MG63 (cell line): ENCODE data around the gene MPL. TPM values are rescaled to one million over a fixed set of nuclear protein-coding genes. Genes with fewer than 3 reads are reported as not detected.

Experiments used
- total RNA-seq: library from RNA; depleted of rRNA; stranded (reverse); fragments of >200 nt; shearing (Covaris generic); gene quantifications from 2 replicates; pipeline ENCODE4 v1.2.3, GENCODE V29; 2014; ENCODE audit warnings: low replicate concordance; rRNA removed

Gene MPL
- total RNA-seq, 1 experiment from 2014 or later, result not detected

Other genes with a start within 250 kb of the MPL start
- gene EBNA1BP2, start 165.5 kb upstream of the MPL start, total RNA-seq, result 339 and 360 TPM in 2 replicates
- 0.56 and 1.5 TPM in 2 replicates for gene CFAP57, start 165.5 kb upstream of the MPL start, total RNA-seq
- gene TMEM125, start 67.8 kb upstream of the MPL start, total RNA-seq, result not detected in 2 replicates
- not detected in 2 replicates for gene C1orf210, start 52.2 kb upstream of the MPL start, total RNA-seq
- gene TIE1, start 36.8 kb upstream of the MPL start, total RNA-seq, result 0.20 TPM in 1 of 2 replicates, not detected in the other
- gene CDC20, start 21.2 kb downstream of the MPL start, total RNA-seq, result 152 and 260 TPM in 2 replicates
- 101 and 118 TPM in 2 replicates for gene ELOVL1, start 30.2 kb downstream of the MPL start, total RNA-seq
- 51.1 and 60.4 TPM in 2 replicates for gene MED8, start 52.0 kb downstream of the MPL start, total RNA-seq
- gene SZT2, start 52.1 kb downstream of the MPL start, total RNA-seq, result 2.5 and 4.9 TPM in 2 replicates
- gene HYI, start 116.1 kb downstream of the MPL start, total RNA-seq, result 12.1 and 16.7 TPM in 2 replicates
- gene PTPRF, start 193.1 kb downstream of the MPL start, total RNA-seq, result 28.5 and 33.0 TPM in 2 replicates